Activated CD4-positive, alpha-beta T cell treated with anti-CD3 and anti-CD28 coated beads, Interleukin-2, Interleukin-4, amounts not matched to agents 100 ng/mL and 50 ng/mL, durations not matched to agents 16 hours and 8 hours (primary cell): ENCODE measurements around the gene WDR7.

Experiments used
- DNase-seq: peaks from one replicate; pipeline ENCODE4 v3.0.0-alpha.2; 2020; ENCODE audit warnings: low spot score

Gene WDR7

GRCh38 chr18:57080479-57080878, 429.3 kb downstream of the WDR7 start:
- no peak for DNase-seq

GRCh38 chr18:57081899-57082298, 430.7 kb downstream of the WDR7 start:
- no peak for DNase-seq

- DNase-seq: no peak
Observed at GRCh38 chr18:57083485-57083884, 432.3 kb downstream of the WDR7 start.

GRCh38 chr18:57084331-57085271, 433.4 kb downstream of the WDR7 start:
- peak; percentile 11 for DNase-seq

- DNase-seq: no peak
Observed at GRCh38 chr18:57085371-57085770, 434.2 kb downstream of the WDR7 start.

GRCh38 chr18:57086163-57086562, 435.0 kb downstream of the WDR7 start:
- DNase-seq: no peak
